A549 (cell line): ENCODE results near the gene RAPGEF4. TPM values are rescaled to one million over a fixed set of nuclear protein-coding genes. Genes with fewer than 3 reads are reported as not detected.
A peak's percentile ranks its signal among the peaks of the same experiment; 100 is the strongest.

Experiments
- ATAC-seq, 2 experiments: fragments of 200-7000 bp in 1 of 2; fragments of >200 bp in 1 of 2; cut with Nextera tagmentation in 1 of 2; cut with Tn5 transposase in 1 of 2; 3 replicates each; pipeline versions ENCODE4 v1.8.0 to v1.9.1; 2018 to 2020; ENCODE audit warnings: mild to moderate bottlenecking in 1 of 2, moderate library complexity in 1 of 2
- CTCF ChIA-PET: fragments of 300-600 bp; sonication (Branson Sonifier 250); formaldehyde crosslinking; extraction: SDS; loops from one replicate; lab custom pipeline; 2021; ENCODE audit warnings: antibody characterized with exemption, inconsistent platforms; lab: Yijun Ruan, JAX
- POLR2A ChIA-PET: fragments of 350-600 bp; formaldehyde crosslinking; extraction: SDS; loops from one replicate; lab custom pipeline; 2021; ENCODE audit warnings: antibody characterized with exemption, inconsistent platforms; lab: Yijun Ruan, JAX
- DNase-seq, 2 experiments: peaks; one replicate each; pipeline versions ENCODE4 v3.0.0 to v3.0.0-alpha.2; 2011 to 2016; ENCODE audit warnings: low read depth in 1 of 2, low spot score in 1 of 2
- FAIRE-seq: peaks from 2 replicates; lab custom pipeline; 2011; peaks lifted over from hg19 to GRCh38; lab: Jason Lieb, UNC
- H3K27ac ChIP-seq, 2 experiments: fragments of >200 bp; sonication (Bioruptor Twin); formaldehyde crosslinking; 3 replicates each; pipeline ENCODE4 v1.5.1; 2016 to 2017
- H3K4me1 ChIP-seq: fragments of >200 bp; sonication (Bioruptor Twin); formaldehyde crosslinking; 3 replicates; pipeline ENCODE4 v1.6.1; 2016
- H3K4me2 ChIP-seq: fragments of >200 bp; sonication (Bioruptor Twin); formaldehyde crosslinking; 3 replicates; pipeline ENCODE4 v1.6.1; 2016
- H3K4me3 ChIP-seq: fragments of >200 bp; sonication (Bioruptor Twin); formaldehyde crosslinking; 3 replicates; pipeline ENCODE4 v1.5.1; 2016
- H3K9me3 ChIP-seq: fragments of >200 bp; sonication (Bioruptor Twin); formaldehyde crosslinking; 3 replicates; pipeline ENCODE4 v1.6.1; 2016
- ATOH8 ChIP-seq: fragments of 250-450 bp; sonication (Bioruptor Pico); IDR thresholded peaks from 2 replicates; pipeline ENCODE4 v1.5.0; 2020; ENCODE audit warnings: low read depth, mild to moderate bottlenecking, moderate library complexity
- BHLHE40 ChIP-seq: IDR thresholded peaks from 2 replicates; pipeline ENCODE4 v1.6.1; 2012; ENCODE audit warnings: low read depth, low read length, inconsistent platforms
- CBX8 ChIP-seq: fragments of 200-600 bp; sonication (generic); IDR thresholded peaks from 2 replicates; pipeline ENCODE4 v1.6.1; 2016
- CHD4 ChIP-seq: fragments of 200-600 bp; sonication (generic); IDR thresholded peaks from 2 replicates; pipeline ENCODE4 v1.6.1; 2016; ENCODE audit warnings: antibody characterized with exemption, mild to moderate bottlenecking, borderline replicate concordance
- E2F6 ChIP-seq: IDR thresholded peaks from 2 replicates; pipeline ENCODE4 v1.6.1; 2012; ENCODE audit warnings: low read depth, borderline replicate concordance
- EHMT2 ChIP-seq: fragments of 200-600 bp; sonication (generic); IDR thresholded peaks from 2 replicates; pipeline ENCODE4 v1.6.1; 2016; ENCODE audit warnings: antibody characterized with exemption, low read depth, mild to moderate bottlenecking, moderate library complexity
- FOSB ChIP-seq: fragments of 250-450 bp; sonication (Bioruptor Pico); IDR thresholded peaks from 2 replicates; pipeline ENCODE4 v1.5.0; 2020; ENCODE audit warnings: mild to moderate bottlenecking, moderate library complexity
- FOXS1 ChIP-seq: fragments of 250-450 bp; sonication (Bioruptor Pico); IDR thresholded peaks from 2 replicates; pipeline ENCODE4 v1.5.0; 2020; ENCODE audit warnings: mild to moderate bottlenecking, moderate library complexity
- GATA3 ChIP-seq: IDR thresholded peaks from 2 replicates; pipeline ENCODE4 v1.6.1; 2012; ENCODE audit warnings: borderline replicate concordance
- HDAC2 ChIP-seq: fragments of 200-600 bp; sonication (generic); IDR thresholded peaks from 2 replicates; pipeline ENCODE4 v1.6.1; 2016
- HEYL ChIP-seq: fragments of 250-450 bp; sonication (Bioruptor Pico); IDR thresholded peaks from 2 replicates; pipeline ENCODE4 v1.8.0; 2021; ENCODE audit warnings: mild to moderate bottlenecking, moderate library complexity
- HMGXB4 ChIP-seq: fragments of 250-450 bp; sonication (Bioruptor Pico); IDR thresholded peaks from 2 replicates; pipeline ENCODE4 v1.5.0; 2021; ENCODE audit warnings: mild to moderate bottlenecking, moderate library complexity, borderline replicate concordance
- HOXB5 ChIP-seq: fragments of 250-450 bp; sonication (Bioruptor Pico); IDR thresholded peaks from 2 replicates; pipeline ENCODE4 v1.5.0; 2020; ENCODE audit warnings: mild to moderate bottlenecking, moderate library complexity
- JUN ChIP-seq, 2 experiments: fragments of >200 bp; sonication (Bioruptor Twin); formaldehyde crosslinking; IDR thresholded peaks; 2 replicates in 1 of 2; 3 replicates in 1 of 2; pipeline ENCODE4 v1.6.1; 2016 to 2017
- KDM1A ChIP-seq: fragments of 200-600 bp; sonication (generic); IDR thresholded peaks from 2 replicates; pipeline ENCODE4 v1.6.1; 2016; ENCODE audit warnings: low read depth, mild to moderate bottlenecking
- MAX ChIP-seq: IDR thresholded peaks from 2 replicates; pipeline ENCODE4 v1.6.1; 2012
- NFE2L2 ChIP-seq: fragments of 150-350 bp; conservative IDR thresholded peaks from 2 replicates; pipeline ENCODE4 v1.6.1; 2014; ENCODE audit warnings: low read length
- NPAS2 ChIP-seq: fragments of 250-450 bp; sonication (Bioruptor Pico); IDR thresholded peaks from 2 replicates; pipeline ENCODE4 v1.8.0; 2022; ENCODE audit warnings: mild to moderate bottlenecking, moderate library complexity, borderline replicate concordance
- PHF8 ChIP-seq: fragments of 200-600 bp; sonication (generic); IDR thresholded peaks from 2 replicates; pipeline ENCODE4 v1.6.1; 2016; ENCODE audit warnings: low read depth, mild to moderate bottlenecking, antibody characterized with exemption, moderate library complexity, borderline replicate concordance
- POLR2A ChIP-seq: IDR thresholded peaks from 2 replicates; pipeline ENCODE4 v1.6.1; 2012; ENCODE audit warnings: mild to moderate bottlenecking, low read length
- RAD21 ChIP-seq, 2 experiments: fragments of >200 bp in 1 of 2; sonication (Bioruptor Twin) in 1 of 2; formaldehyde crosslinking in 1 of 2; IDR thresholded peaks in 1 of 2; conservative IDR thresholded peaks in 1 of 2; 2 replicates in 1 of 2; 3 replicates in 1 of 2; pipeline ENCODE4 v1.6.1; 2012 to 2018; ENCODE audit warnings: inconsistent platforms in 1 of 2
- RFX5 ChIP-seq: fragments of 450-650 bp; IDR thresholded peaks from 2 replicates; pipeline ENCODE4 v1.7.1; 2014; ENCODE audit warnings: antibody characterized with exemption, mild to moderate bottlenecking, moderate library complexity
- SMC3 ChIP-seq: fragments of >200 bp; sonication (Bioruptor Twin); formaldehyde crosslinking; IDR thresholded peaks from 3 replicates; pipeline ENCODE4 v1.6.1; 2018; ENCODE audit warnings: inconsistent platforms
- TP53 ChIP-seq: fragments of 250-450 bp; sonication (Bioruptor Pico); IDR thresholded peaks from 2 replicates; pipeline ENCODE4 v1.5.0; 2021; ENCODE audit warnings: mild to moderate bottlenecking, moderate library complexity
- USF2 ChIP-seq: fragments of 450-650 bp; IDR thresholded peaks from 2 replicates; pipeline ENCODE4 v1.6.1; 2014; ENCODE audit warnings: antibody characterized with exemption
- ZC3H11A ChIP-seq: fragments of 450-650 bp; IDR thresholded peaks from 2 replicates; pipeline ENCODE4 v1.6.1; 2014; ENCODE audit warnings: antibody characterized with exemption, mild to moderate bottlenecking
- WGBS: methylation state at CpG from one replicate; pipeline ENCODE4 v1.1.6; 2017; ENCODE audit errors: missing lambda C conversion rate; 5-methylcytosine and 5-hydroxymethylcytosine counted together
- polyA plus RNA-seq, 4 experiments: library from polyadenylated mRNA; depleted of rRNA in 3 of 4; stranded (reverse); fragments of >200 nt; fragmentation: RNase III in 1 of 4; extraction: RNeasy Plus Mini Kit Qiagen cat#74134 plus additional on column Dnase treatment in 1 of 4; gene quantifications; 2 replicates in 3 of 4; 3 replicates in 1 of 4; pipeline ENCODE4 v1.2.3, GENCODE V29; 2011 to 2017
- TF ChIP-seq, protein P1 (sequence below): IDR thresholded peaks from 2 replicates; pipeline ENCODE4 v1.6.1; 2012
- TF ChIP-seq, protein P2 (sequence below): fragments of >200 bp; sonication (Bioruptor Twin); formaldehyde crosslinking; IDR thresholded peaks from 3 replicates; pipeline ENCODE4 v1.5.1; 2016

Gene RAPGEF4
- polyA plus RNA-seq, 2 of the 4 experiments (the other 2 are of a cell fraction): 0.18 to 1.1 TPM

DNA sequence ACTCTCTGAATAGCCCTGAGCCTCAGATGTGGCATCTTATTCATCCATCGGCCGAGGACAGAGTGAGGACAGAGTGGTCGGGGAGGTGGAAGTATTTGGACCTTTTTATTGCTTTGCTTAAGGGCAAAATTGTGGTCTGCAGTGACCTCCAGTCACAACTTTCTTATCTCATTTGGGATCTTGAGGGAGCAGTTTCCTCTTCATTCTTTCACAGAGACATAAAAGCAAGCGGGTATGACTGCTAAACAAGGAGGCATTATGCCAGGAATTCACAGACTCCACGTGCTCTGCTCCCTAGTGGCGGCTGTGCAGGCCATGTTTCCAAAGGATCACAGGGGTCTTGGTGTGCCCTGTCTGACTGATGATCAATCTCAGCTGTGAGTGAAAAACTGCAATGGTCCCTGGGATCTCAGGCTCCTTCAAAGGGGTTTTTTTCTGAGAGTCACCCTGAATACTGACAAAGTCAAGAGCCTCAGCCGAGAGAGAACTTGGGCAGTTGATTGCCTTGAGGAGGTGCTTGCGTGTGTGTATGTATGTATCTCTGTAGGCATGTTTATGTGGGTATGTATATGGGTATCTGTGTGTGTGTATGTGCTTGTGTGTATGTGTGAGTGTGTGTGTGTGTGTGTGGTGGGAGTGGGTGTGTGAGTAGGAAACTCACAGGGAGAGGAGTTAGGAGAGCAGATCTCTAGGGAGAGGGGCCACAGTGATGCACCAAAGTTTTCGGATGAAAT, 47.7 kb downstream of the RAPGEF4 start:
- CTCF ChIA-PET: interaction anchor here (0.6 kb wide), 1 partner anchor 16 kb away, joined by 3 read pairs; no protein-coding TSS in a partner anchor
- POLR2A ChIA-PET: no interaction called here
- no peak overlapping the region for H3K4me3 ChIP-seq
- ATAC-seq (peak; percentile 62 to 68; a peak in 5 of 6 replicates), FAIRE-seq (no peak), DNase-seq (peak in 1 of 2 experiments; percentile 14)
- no peak for TF ChIP-seq BHLHE40
- no peak for TF ChIP-seq E2F6
- TF ChIP-seq KDM1A: no peak
- TF ChIP-seq HMGXB4 (CRISPR knock-in tag): no peak
- no peak for TF ChIP-seq POLR2A
- no peak for TF ChIP-seq HOXB5
- TF ChIP-seq PHF8: no peak
- TF ChIP-seq, protein P1, sequence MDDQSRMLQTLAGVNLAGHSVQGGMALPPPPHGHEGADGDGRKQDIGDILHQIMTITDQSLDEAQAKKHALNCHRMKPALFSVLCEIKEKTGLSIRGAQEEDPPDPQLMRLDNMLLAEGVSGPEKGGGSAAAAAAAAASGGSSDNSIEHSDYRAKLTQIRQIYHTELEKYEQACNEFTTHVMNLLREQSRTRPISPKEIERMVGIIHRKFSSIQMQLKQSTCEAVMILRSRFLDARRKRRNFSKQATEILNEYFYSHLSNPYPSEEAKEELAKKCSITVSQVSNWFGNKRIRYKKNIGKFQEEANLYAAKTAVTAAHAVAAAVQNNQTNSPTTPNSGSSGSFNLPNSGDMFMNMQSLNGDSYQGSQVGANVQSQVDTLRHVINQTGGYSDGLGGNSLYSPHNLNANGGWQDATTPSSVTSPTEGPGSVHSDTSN: no peak
- TF ChIP-seq MAX: no peak; the same call in 1 of the 2 replicates
- TF ChIP-seq RAD21 (conservative IDR thresholded peaks at IDR 0.05 in 1 of 2, IDR thresholded peaks at IDR 0.05 in 1 of 2): no peak
- no peak for TF ChIP-seq HEYL (CRISPR knock-in tag)
- TF ChIP-seq CHD4: no peak
- no peak for TF ChIP-seq TP53
- no peak for TF ChIP-seq NFE2L2
- no peak for TF ChIP-seq RFX5
- TF ChIP-seq HDAC2: no peak
- no peak for TF ChIP-seq FOSB (CRISPR knock-in tag)
- H3K4me2 ChIP-seq: 0 out of 3 replicates have a peak overlapping the region, but pooled peaks have one; percentile 6
- WGBS: 50% methylated on average over 9 of the region's 9 CpGs
- H3K27ac ChIP-seq: peak overlapping the region in 1 of 2 experiments; percentile 15; a peak in 1 of 6 replicates
- no peaks in the 10 kb centered on the region for H3K9me3 ChIP-seq
- H3K4me1 ChIP-seq: 0 out of 3 replicates have a peak, but pooled peaks cover 5% of the 10 kb centered on the region

DNA sequence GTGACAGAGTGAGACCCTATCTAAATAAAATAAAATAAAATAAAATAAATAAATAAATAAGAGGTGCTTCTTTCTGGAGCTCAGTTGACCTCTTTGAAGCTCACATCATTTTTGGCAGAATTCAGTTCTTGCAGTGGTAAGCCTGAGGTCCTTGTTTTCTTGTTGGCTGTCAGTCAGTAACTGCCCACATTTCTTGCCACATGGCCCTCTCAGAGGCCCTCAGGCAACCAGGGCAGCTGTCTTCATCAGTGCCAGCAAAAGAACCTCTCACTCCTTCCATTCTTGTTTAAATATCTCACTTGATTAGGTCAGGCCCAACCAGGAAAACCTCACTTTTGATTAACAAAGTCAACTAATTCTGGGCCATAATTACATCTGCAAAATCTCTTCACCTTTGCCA, 53.2 kb downstream of the RAPGEF4 start:
- no peak overlapping the region for H3K27ac ChIP-seq
- FAIRE-seq (no peak), ATAC-seq (no peak), DNase-seq (no peak)
- no peaks in the 10 kb centered on the region for H3K9me3 ChIP-seq
- POLR2A ChIA-PET: no interaction called here
- no peaks in the 10 kb centered on the region for H3K4me1 ChIP-seq
- no peak overlapping the region for H3K4me2 ChIP-seq
- no peak overlapping the region for H3K4me3 ChIP-seq
- CTCF ChIA-PET: interaction anchor here (0.6 to 1.7 kb wide), 3 partner anchors 18 to 127 kb away, joined by 3 to 5 read pairs (median 4); no protein-coding TSS in a partner anchor
- TF ChIP-seq SMC3 (no peak), ZC3H11A (no peak), USF2 (no peak), FOXS1 (CRISPR knock-in tag) (no peak), CBX8 (no peak), E2F6 (no peak), EHMT2 (no peak), ATOH8 (CRISPR knock-in tag) (no peak), PHF8 (no peak), NPAS2 (CRISPR knock-in tag) (no peak), GATA3 (no peak), JUN (IDR thresholded peaks at IDR 0.05) (no peak)
- TF ChIP-seq, protein P2, sequence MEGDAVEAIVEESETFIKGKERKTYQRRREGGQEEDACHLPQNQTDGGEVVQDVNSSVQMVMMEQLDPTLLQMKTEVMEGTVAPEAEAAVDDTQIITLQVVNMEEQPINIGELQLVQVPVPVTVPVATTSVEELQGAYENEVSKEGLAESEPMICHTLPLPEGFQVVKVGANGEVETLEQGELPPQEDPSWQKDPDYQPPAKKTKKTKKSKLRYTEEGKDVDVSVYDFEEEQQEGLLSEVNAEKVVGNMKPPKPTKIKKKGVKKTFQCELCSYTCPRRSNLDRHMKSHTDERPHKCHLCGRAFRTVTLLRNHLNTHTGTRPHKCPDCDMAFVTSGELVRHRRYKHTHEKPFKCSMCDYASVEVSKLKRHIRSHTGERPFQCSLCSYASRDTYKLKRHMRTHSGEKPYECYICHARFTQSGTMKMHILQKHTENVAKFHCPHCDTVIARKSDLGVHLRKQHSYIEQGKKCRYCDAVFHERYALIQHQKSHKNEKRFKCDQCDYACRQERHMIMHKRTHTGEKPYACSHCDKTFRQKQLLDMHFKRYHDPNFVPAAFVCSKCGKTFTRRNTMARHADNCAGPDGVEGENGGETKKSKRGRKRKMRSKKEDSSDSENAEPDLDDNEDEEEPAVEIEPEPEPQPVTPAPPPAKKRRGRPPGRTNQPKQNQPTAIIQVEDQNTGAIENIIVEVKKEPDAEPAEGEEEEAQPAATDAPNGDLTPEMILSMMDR: no peak
- TF ChIP-seq, protein P1: no peak
